ENCODE data around the gene CEP85L.

DNA sequence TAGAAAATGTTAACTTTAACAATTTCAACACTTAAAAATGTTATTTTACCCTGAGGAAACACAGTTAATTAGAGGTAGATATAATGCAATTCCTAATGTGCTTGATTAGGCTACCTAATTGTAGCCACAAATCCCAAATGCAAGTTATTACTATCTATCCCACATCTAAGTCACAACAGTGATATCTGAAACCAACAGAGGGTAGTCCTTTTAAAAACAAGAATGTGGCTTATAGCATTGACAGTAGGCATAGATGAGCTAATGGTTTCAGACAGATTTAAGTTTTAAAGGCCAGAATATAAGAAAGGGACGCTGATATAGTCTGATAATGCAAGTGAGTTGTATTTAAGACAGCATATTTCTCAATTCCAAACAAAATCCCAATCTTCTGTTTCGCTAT is 80.3 kb downstream of the CEP85L start:
- TF ChIP-seq EZH2 (IDR thresholded peaks at IDR 0.05; ENCODE audit: insufficient read depth, poor library complexity, severe bottlenecking) (no peak), EZH2phosphoT487 (IDR thresholded peaks at IDR 0.05; ENCODE audit: insufficient read depth, low read depth) (no peak)
